K562 (cell line): Measurements from ENCODE around the gene TXNRD2. TPM values are rescaled to one million over a fixed set of nuclear protein-coding genes. Genes with fewer than 3 reads are reported as not detected.

Source experiments
- ATF7 ChIP-seq: fragments of 450-650 bp; IDR thresholded peaks from 2 replicates; pipeline ENCODE4 v1.7.1; 2014; ENCODE audit warnings: mild to moderate bottlenecking, moderate library complexity
- BHLHE40 ChIP-seq: IDR thresholded peaks from 2 replicates; pipeline ENCODE4 v1.6.1; 2011; ENCODE audit warnings: low read length, improper control_type of control experiment
- CHD1 ChIP-seq: fragments of 200-600 bp; sonication (generic); IDR thresholded peaks from one replicate; pipeline ENCODE4 v1.6.1; 2012; ENCODE audit warnings: mild to moderate bottlenecking, moderate library complexity, low read length, inconsistent platforms
- E2F8 ChIP-seq: fragments of 450-650 bp; IDR thresholded peaks from 2 replicates; pipeline ENCODE4 v1.7.1; 2018; ENCODE audit warnings: mild to moderate bottlenecking, low read depth; ENCODE audit not compliant: partially characterized antibody
- L3MBTL2 ChIP-seq: fragments of 450-650 bp; IDR thresholded peaks from 2 replicates; pipeline ENCODE4 v1.6.1; 2016; ENCODE audit warnings: mild to moderate bottlenecking, moderate library complexity
- MYC ChIP-seq, 2 experiments: fragments of 250-450 bp in 1 of 2; sonication (Bioruptor Pico) in 1 of 2; IDR thresholded peaks; 2 replicates each; pipeline versions ENCODE4 v1.5.1 to v1.6.1; 2012 to 2021; ENCODE audit warnings: low read depth in 2 of 2, borderline replicate concordance in 1 of 2, improper control_type of control experiment in 1 of 2, low read length in 1 of 2, mild to moderate bottlenecking in 1 of 2, moderate library complexity in 1 of 2
- PHF20 ChIP-seq: fragments of 450-650 bp; IDR thresholded peaks from 2 replicates; pipeline ENCODE4 v1.6.1; 2018; ENCODE audit not compliant: partially characterized antibody
- SIN3A ChIP-seq, 2 experiments: fragments of 150-350 bp in 1 of 2; IDR thresholded peaks; 2 replicates each; pipeline ENCODE4 v1.6.1; 2011 to 2016; ENCODE audit warnings: borderline replicate concordance in 2 of 2, low read depth in 2 of 2, low read length in 2 of 2, mild to moderate bottlenecking in 2 of 2, moderate library complexity in 2 of 2; ENCODE audit not compliant: control insufficient read depth in 1 of 2
- SPI1 ChIP-seq: IDR thresholded peaks from 2 replicates; pipeline ENCODE4 v1.6.1; 2011; ENCODE audit warnings: low read depth, low read length, control low read depth, borderline replicate concordance
- SRF ChIP-seq, 2 experiments: fragments of 250-450, 450-650 bp in 1 of 2; sonication (Bioruptor Pico) in 1 of 2; sonication (generic) in 1 of 2; formaldehyde crosslinking; IDR thresholded peaks; 2 replicates each; pipeline versions ENCODE4 v1.5.0 to v1.5.1; 2020 to 2022; ENCODE audit warnings: mild to moderate bottlenecking in 1 of 2, missing genetic modification reagents in 1 of 2
- TAF15 ChIP-seq: fragments of 200-400 bp; formaldehyde crosslinking; IDR thresholded peaks from 2 replicates; pipeline ENCODE4 v1.6.1; 2017; ENCODE audit warnings: mild to moderate bottlenecking, low read depth, low read length, moderate library complexity
- TAF9B ChIP-seq: fragments of 450-650 bp; IDR thresholded peaks from 2 replicates; pipeline ENCODE4 v1.6.1; 2018; ENCODE audit warnings: mild to moderate bottlenecking; ENCODE audit not compliant: partially characterized antibody
- ZNF175 ChIP-seq: fragments of 200-800 bp; sonication (Bioruptor generic); IDR thresholded peaks from 2 replicates; pipeline ENCODE4 v1.6.1; 2016; ENCODE audit warnings: low read depth, mild to moderate bottlenecking, missing genetic modification characterization, missing compliant biosample characterization
- ZNF639 ChIP-seq, 2 experiments: fragments of 200-800 bp in 1 of 2; sonication (Bioruptor generic) in 1 of 2; sonication (generic) in 1 of 2; formaldehyde crosslinking in 1 of 2; IDR thresholded peaks in 1 of 2; conservative IDR thresholded peaks in 1 of 2; 2 replicates each; pipeline versions ENCODE4 v1.5.0 to v1.6.1; 2016 to 2020; ENCODE audit warnings: missing compliant biosample characterization in 1 of 2, missing genetic modification characterization in 1 of 2, missing genetic modification reagents in 1 of 2
- ZNF707 ChIP-seq: fragments of 250-450 bp; sonication (Bioruptor Pico); conservative IDR thresholded peaks from 2 replicates; pipeline ENCODE4 v1.8.0; 2022; ENCODE audit warnings: inconsistent platforms, mild to moderate bottlenecking, moderate library complexity
- ZNF764 ChIP-seq: fragments of 250-450 bp; sonication (Bioruptor Pico); IDR thresholded peaks from 2 replicates; pipeline ENCODE4 v1.4.0; 2020; ENCODE audit warnings: low read depth, mild to moderate bottlenecking, moderate library complexity
- polyA plus RNA-seq, 8 experiments: library from polyadenylated mRNA; depleted of rRNA in 4 of 8; stranded (reverse) in 5 of 8; unstranded in 3 of 8; fragments of >200 nt; fragmentation: Nextera tagmentation in 2 of 8; fragmentation: Illumina TruSeq in 1 of 8; extraction: Ambion mirVana in 2 of 8; extraction: Trizol in 1 of 8; gene quantifications; 2 replicates each; pipeline versions ENCODE4 v1.2.1 to v1.2.3, GENCODE V29; 2011 to 2014; ENCODE audit warnings: inconsistent platforms in 1 of 8, missing spikeins in 1 of 8
- total RNA-seq, 7 experiments: library from RNA; depleted of rRNA in 6 of 7; stranded (reverse); fragments of >200 nt in 6 of 7; fragmentation: Illumina TruSeq in 2 of 7; extraction: Trizol in 2 of 7; gene quantifications; 2 replicates each; pipeline versions ENCODE4 v1.2.1 to v1.2.3, GENCODE V29; 2011 to 2021; ENCODE audit warnings: low replicate concordance in 1 of 7
- TF ChIP-seq, protein P1 (sequence below), 2 experiments: fragments of 450-650 bp in 1 of 2; sonication (generic) in 1 of 2; formaldehyde crosslinking; conservative IDR thresholded peaks; 2 replicates each; pipeline versions ENCODE4 v1.4.0 to v1.8.1; 2020 to 2022; ENCODE audit warnings: mild to moderate bottlenecking in 1 of 2, missing genetic modification reagents in 1 of 2
- TF ChIP-seq, protein P2 (sequence below): fragments of 200-800 bp; sonication (Bioruptor generic); IDR thresholded peaks from 2 replicates; pipeline ENCODE4 v1.6.1; 2017; ENCODE audit warnings: missing genetic modification characterization, missing compliant biosample characterization

TXNRD2 gene
- total and polyA plus RNA-seq, 9 of the 15 experiments (the other 6 are each of a cell fraction or from before 2014, with no cell fraction given) = 3.3 to 80.2 (median 49.4) TPM

GRCh38 chr22:19886605-19887255, 54.9 kb downstream of the TXNRD2 start (continued):
- TF ChIP-seq, protein P1, sequence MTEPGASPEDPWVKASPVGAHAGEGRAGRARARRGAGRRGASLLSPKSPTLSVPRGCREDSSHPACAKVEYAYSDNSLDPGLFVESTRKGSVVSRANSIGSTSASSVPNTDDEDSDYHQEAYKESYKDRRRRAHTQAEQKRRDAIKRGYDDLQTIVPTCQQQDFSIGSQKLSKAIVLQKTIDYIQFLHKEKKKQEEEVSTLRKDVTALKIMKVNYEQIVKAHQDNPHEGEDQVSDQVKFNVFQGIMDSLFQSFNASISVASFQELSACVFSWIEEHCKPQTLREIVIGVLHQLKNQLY (CRISPR knock-in tag; conservative IDR thresholded peaks at IDR 0.05) = 0 out of 4 replicates have a peak, but pooled peaks of 1 of the 2 experiments have one; percentile 28
- TF ChIP-seq SPI1 = peak; percentile 50; the same call in 1 of the 2 replicates
- TF ChIP-seq MYC (IDR thresholded peaks at IDR 0.05; ENCODE audit: low read depth, low read length) = no peak; the same call in 1 of the 2 replicates
- 0 out of 2 replicates have a peak, but pooled peaks have one; percentile 21 for TF ChIP-seq MYC (CRISPR knock-in tag; IDR thresholded peaks at IDR 0.05; ENCODE audit: borderline replicate concordance, low read depth)
- 0 out of 2 replicates have a peak, but pooled peaks have one; percentile 16 for TF ChIP-seq ZNF764
- TF ChIP-seq, protein P2, sequence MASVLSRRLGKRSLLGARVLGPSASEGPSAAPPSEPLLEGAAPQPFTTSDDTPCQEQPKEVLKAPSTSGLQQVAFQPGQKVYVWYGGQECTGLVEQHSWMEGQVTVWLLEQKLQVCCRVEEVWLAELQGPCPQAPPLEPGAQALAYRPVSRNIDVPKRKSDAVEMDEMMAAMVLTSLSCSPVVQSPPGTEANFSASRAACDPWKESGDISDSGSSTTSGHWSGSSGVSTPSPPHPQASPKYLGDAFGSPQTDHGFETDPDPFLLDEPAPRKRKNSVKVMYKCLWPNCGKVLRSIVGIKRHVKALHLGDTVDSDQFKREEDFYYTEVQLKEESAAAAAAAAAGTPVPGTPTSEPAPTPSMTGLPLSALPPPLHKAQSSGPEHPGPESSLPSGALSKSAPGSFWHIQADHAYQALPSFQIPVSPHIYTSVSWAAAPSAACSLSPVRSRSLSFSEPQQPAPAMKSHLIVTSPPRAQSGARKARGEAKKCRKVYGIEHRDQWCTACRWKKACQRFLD = peak; percentile 82; the same call in 1 of the 2 replicates
- TF ChIP-seq ZNF707 (CRISPR knock-in tag) = no peak
- TF ChIP-seq L3MBTL2 = peak; percentile 78
- peak; percentile 56; the same call in 1 of the 2 replicates for TF ChIP-seq ATF7
- no peak for TF ChIP-seq TAF9B
- no peak for TF ChIP-seq PHF20
- TF ChIP-seq SIN3A (IDR thresholded peaks at IDR 0.05; ENCODE audit: borderline replicate concordance in 2 of 2, control insufficient read depth in 1 of 2, low read depth in 2 of 2, low read length in 2 of 2) = 0 out of 4 replicates have a peak, but pooled peaks of 1 of the 2 experiments have one; percentile 10
- peak; percentile 93 for TF ChIP-seq ZNF175 (CRISPR knock-in tag)
- no peak for TF ChIP-seq E2F8
- TF ChIP-seq CHD1 = peak; percentile 76
- TF ChIP-seq ZNF639 (CRISPR knock-in tag; conservative IDR thresholded peaks at IDR 0.05 in 1 of 2, IDR thresholded peaks at IDR 0.05 in 1 of 2) = peak in 1 of 2 experiments; percentile 72; a peak in 2 of 4 replicates
- TF ChIP-seq TAF15 = peak; percentile 36; the same call in 1 of the 2 replicates
- TF ChIP-seq SRF (CRISPR knock-in tag; IDR thresholded peaks at IDR 0.05) = peak in 1 of 2 experiments; percentile 79; a peak in 2 of 4 replicates
- no peak for TF ChIP-seq BHLHE40
- TF ChIP-seq, all 486 proteins: peak for 23
